Natural killer cell (primary cell): ENCODE results near the gene SLC30A1. TPM values are rescaled to one million over a fixed set of nuclear protein-coding genes. Genes with fewer than 3 reads are reported as not detected.
A peak's percentile ranks its signal among the peaks of the same experiment; 100 is the strongest.
"Not testable (repeated sequence)": the region's sequence is repeated elsewhere in the genome, so short reads cannot be mapped to it uniquely, and the experiment has no call there.

Experiments used
- ATAC-seq, 3 donors: fragments of 150-1000 bp in 2 of 3; fragments of 200-7000 bp in 1 of 3; cut with Tn5 transposase; 1 replicate in 1 of 3; 2 replicates in 2 of 3; pipeline ENCODE4 v1.10.0; 2021; ENCODE audit warnings: mild to moderate bottlenecking in 2 of 3, moderate library complexity in 2 of 3
- DNase-seq, 2 donors: peaks; one replicate each; pipeline versions ENCODE4 v3.0.0 to v3.0.0-alpha.2; 2013 to 2021; ENCODE audit warnings: mixed read lengths in 1 of 2
- H3K27ac ChIP-seq: one replicate; pipeline ENCODE4 v1.5.1; 2013; ENCODE audit warnings: mild to moderate bottlenecking, low read length
- H3K27me3 ChIP-seq: one replicate; pipeline ENCODE4 v1.6.1; 2013; ENCODE audit warnings: low read length; ENCODE audit not compliant: control insufficient read depth, insufficient read depth
- H3K36me3 ChIP-seq: one replicate; pipeline ENCODE4 v1.6.1; 2013; ENCODE audit warnings: low read length; ENCODE audit not compliant: control insufficient read depth, insufficient read depth
- H3K4me1 ChIP-seq: one replicate; pipeline ENCODE4 v1.6.1; 2013; ENCODE audit warnings: low read length; ENCODE audit not compliant: control insufficient read depth, insufficient read depth
- H3K4me3 ChIP-seq: one replicate; pipeline ENCODE4 v1.5.1; 2013; ENCODE audit warnings: low read length
- H3K9me3 ChIP-seq: one replicate; pipeline ENCODE4 v1.6.1; 2013; ENCODE audit warnings: low read length; ENCODE audit not compliant: control insufficient read depth, insufficient read depth
- H3K27ac Mint-ChIP-seq, 2 donors: one replicate each; pipeline ENCODE4 v1.8.0; 2022; ENCODE audit warnings: mild to moderate bottlenecking in 2 of 2, mixed read lengths in 2 of 2, moderate library complexity in 1 of 2
- H3K27me3 Mint-ChIP-seq, 2 donors: one replicate each; pipeline ENCODE4 v1.8.0; 2022; ENCODE audit warnings: low read depth in 2 of 2, mixed read lengths in 2 of 2
- H3K36me3 Mint-ChIP-seq: one replicate; pipeline ENCODE4 v1.8.0; 2022; ENCODE audit warnings: mixed read lengths
- H3K4me1 Mint-ChIP-seq, 2 donors: one replicate each; pipeline ENCODE4 v1.8.0; 2022; ENCODE audit warnings: mixed read lengths in 2 of 2
- H3K4me3 Mint-ChIP-seq: one replicate; pipeline ENCODE4 v1.8.0; 2022; ENCODE audit warnings: mild to moderate bottlenecking, moderate library complexity, mixed read lengths
- H3K9me3 Mint-ChIP-seq, 2 donors: one replicate each; pipeline ENCODE4 v1.8.0; 2022; ENCODE audit warnings: mixed read lengths in 2 of 2
- CTCF ChIP-seq: fragments of 200-600 bp; IDR thresholded peaks from one replicate; pipeline ENCODE4 v1.8.0; 2022; ENCODE audit warnings: antibody characterized with exemption
- WGBS: methylation state at CpG from one replicate; pipeline ENCODE4 v1.1.7; 2013; ENCODE audit warnings: missing lambda C conversion rate; ENCODE audit not compliant: insufficient coverage; 5-methylcytosine and 5-hydroxymethylcytosine counted together
- intact Hi-C: fragments of 100-400 bp; cut with micrococcal nuclease; formaldehyde crosslinking; loops from one replicate; pipeline ENCODE4 v1.14.2; 2022
- total RNA-seq, 4 donors: library from RNA; stranded (reverse); fragments of 120-200 nt in 1 of 4; gene quantifications; one replicate each; pipeline versions ENCODE4 v1.2.3 to v1.2.4, GENCODE V29; 2013 to 2022

SLC30A1 gene
- 10 to 100 TPM in 2 of 3 donors, 1 to 10 TPM in 1; 8.4 to 16.0 (median 12.1) TPM for total RNA-seq
- 12.3 TPM for total RNA-seq (2013)

- Histone ChIP-seq H3K4me1 (peaks cover 39% of the 10 kb centered on the region), H3K9me3 (no peaks in the 10 kb centered on the region), H3K36me3 (peaks cover 20% of the 10 kb centered on the region), H3K27ac (peak within 1 kb of the TSS; percentile 71), H3K27me3 (no peaks in the 10 kb centered on the region), H3K4me3 (peak within 1 kb of the TSS; percentile 95)
- Mint-ChIP-seq H3K4me1 (peaks cover 52 to 57% of the 10 kb centered on the region in 2 donors), H3K4me3 (peak within 1 kb of the TSS; percentile 94), H3K36me3 (no peaks in the 10 kb centered on the region), H3K9me3 (no peaks in the 10 kb centered on the region), H3K27me3 (no peaks in the 10 kb centered on the region), H3K27ac (peak within 1 kb of the TSS; percentile 81 to 83)
- intact Hi-C loops = loop anchor here (1.0 to 5.0 kb wide), 3 partner anchors 64 to 458 kb away; partner anchors contain the start of genes DTL and INTS7
- DNase-seq (peak; percentile 99 to 100), ATAC-seq (peak; percentile 88 to 98 (median 90))
- under 1% methylated on average over 98 of the region's 98 CpGs for WGBS
- no peak for TF ChIP-seq CTCF
Measured at GRCh38 chr1:211578640-211579439, at the start of gene SLC30A1. Gene SLC30A1 (minus strand): TSS chr1:211579161. CDS start chr1:211578612, 549 bp downstream.

GRCh38 chr1:211628417-211628816 lies 49.5 kb upstream of the SLC30A1 start:
- no peaks in the 10 kb centered on the region for H3K36me3 ChIP-seq
- DNase-seq (no peak), ATAC-seq (no peak)
- H3K27me3 Mint-ChIP-seq = peaks cover 5 to 6% of the 10 kb centered on the region in 2 donors
- no peaks in the 10 kb centered on the region for H3K9me3 Mint-ChIP-seq
- no peak for TF ChIP-seq CTCF
- no peak overlapping the region for H3K27ac ChIP-seq
- H3K36me3 Mint-ChIP-seq = no peaks in the 10 kb centered on the region
- H3K4me3 ChIP-seq = no peak overlapping the region
- H3K4me1 Mint-ChIP-seq = peaks cover 11 to 12% of the 10 kb centered on the region in 2 donors
- intact Hi-C loops = no loop called here
- no peak overlapping the region for H3K27ac Mint-ChIP-seq
- 81% methylated on average over 4 of the region's 4 CpGs for WGBS
- no peaks in the 10 kb centered on the region for H3K9me3 ChIP-seq
- no peak overlapping the region for H3K4me3 Mint-ChIP-seq
- H3K27me3 ChIP-seq = no peaks in the 10 kb centered on the region
- peaks cover 15% of the 10 kb centered on the region for H3K4me1 ChIP-seq

GRCh38 chr1:211627259-211627658 lies 48.3 kb upstream of the SLC30A1 start:
- Histone ChIP-seq H3K27ac (no peak overlapping the region), H3K4me3 (no peak overlapping the region), H3K4me1 (peaks cover 4% of the 10 kb centered on the region), H3K27me3 (no peaks in the 10 kb centered on the region), H3K36me3 (no peaks in the 10 kb centered on the region), H3K9me3 (no peaks in the 10 kb centered on the region)
- H3K27ac Mint-ChIP-seq = no peak overlapping the region
- DNase-seq (no peak), ATAC-seq (no peak)
- 88% methylated on average over 4 of the region's 4 CpGs for WGBS
- H3K36me3 Mint-ChIP-seq = no peaks in the 10 kb centered on the region
- H3K27me3 Mint-ChIP-seq = peaks cover 0 to 6% of the 10 kb centered on the region in 2 donors
- H3K4me1 Mint-ChIP-seq = peaks cover 5 to 7% of the 10 kb centered on the region in 2 donors
- no peak for TF ChIP-seq CTCF
- no peaks in the 10 kb centered on the region for H3K9me3 Mint-ChIP-seq
- intact Hi-C loops = no loop called here
- no peak overlapping the region for H3K4me3 Mint-ChIP-seq

GRCh38 chr1:211625866-211626265 lies 46.9 kb upstream of the SLC30A1 start:
- not testable (repeated sequence) for DNase-seq, H3K27me3 Mint-ChIP-seq, H3K4me1 ChIP-seq, H3K27ac ChIP-seq, ATAC-seq, H3K4me1 Mint-ChIP-seq, H3K4me3 ChIP-seq, H3K36me3 ChIP-seq, H3K9me3 Mint-ChIP-seq, H3K4me3 Mint-ChIP-seq, H3K27me3 ChIP-seq, H3K36me3 Mint-ChIP-seq, H3K27ac Mint-ChIP-seq, H3K9me3 ChIP-seq
- intact Hi-C loops = loop anchor here (1.0 kb wide), 2 partner anchors 49 to 303 kb away; no protein-coding TSS in a partner anchor
- WGBS = no CpG with 5 or more reads among the region's 7 CpGs
